GM12891 (cell line): Measurements from ENCODE around the gene SLC5A11.

ENCODE experiments used
- POLR2A ChIP-seq: IDR thresholded peaks from 2 replicates; pipeline ENCODE4 v1.6.1; 2011; ENCODE audit warnings: low read depth, low read length, control low read depth
- POLR2AphosphoS5 ChIP-seq: IDR thresholded peaks from 2 replicates; pipeline ENCODE4 v1.6.1; 2011; ENCODE audit warnings: low read depth, low read length, control low read depth
- SPI1 ChIP-seq: IDR thresholded peaks from 2 replicates; pipeline ENCODE4 v1.6.1; 2011; ENCODE audit warnings: low read depth, low read length, control low read depth

- TF ChIP-seq POLR2AphosphoS5 (no peak), POLR2A (no peak), SPI1 (no peak)
Measured at GRCh38 chr16:24950275-24950674, 104.5 kb downstream of the SLC5A11 start.
